ENCODE measurements around the gene SLC38A8. TPM values are rescaled to one million over a fixed set of nuclear protein-coding genes. Genes with fewer than 3 reads are reported as not detected.
A peak's percentile ranks its signal among the peaks of the same experiment; 100 is the strongest.

Gene SLC38A8
- polyA plus RNA-seq, 2 of the 4 experiments (the other 2 are of a cell fraction), result not detected

- 64% methylated on average over 7 of the region's 7 CpGs for WGBS (ENCODE audit: missing lambda C conversion rate)
- DNase-seq (ENCODE audit: low read depth in 1 of 2, low spot score in 1 of 2), result no peak
- ATAC-seq, result no peak
- peaks cover 17% of the 10 kb centered on the region; the same call in 2 of the 3 replicates for H3K9me3 ChIP-seq
- H3K4me2 ChIP-seq, result no peak overlapping the region
- ChIA-PET CTCF (interaction anchor here (0.9 to 1.2 kb wide), 2 partner anchors 20 to 80 kb away, joined by 3 to 4 read pairs; no protein-coding TSS in a partner anchor), POLR2A (no interaction called here)
- no peak overlapping the region for H3K27ac ChIP-seq
- H3K4me3 ChIP-seq, result no peak overlapping the region
- H3K4me1 ChIP-seq, result no peaks in the 10 kb centered on the region
- no peak for FAIRE-seq
- TF ChIP-seq NFE2L2 (conservative IDR thresholded peaks at IDR 0.05; ENCODE audit: low read length) (no peak), NPAS2 (CRISPR knock-in tag; IDR thresholded peaks at IDR 0.05; ENCODE audit: borderline replicate concordance) (no peak), KDM5A (IDR thresholded peaks at IDR 0.05) (no peak), ESRRA (IDR thresholded peaks at IDR 0.05; ENCODE audit: borderline replicate concordance, low read length) (no peak), HOXA7 (CRISPR knock-in tag; IDR thresholded peaks at IDR 0.05) (no peak), EP300 (IDR thresholded peaks at IDR 0.05) (no peak), ZC3H11A (IDR thresholded peaks at IDR 0.05) (no peak), MAFK (IDR thresholded peaks at IDR 0.05; ENCODE audit: partially characterized antibody) (no peak), FOSB (CRISPR knock-in tag; IDR thresholded peaks at IDR 0.05) (no peak), TP53 (CRISPR knock-in tag; IDR thresholded peaks at IDR 0.05) (no peak), RFX5 (IDR thresholded peaks at IDR 0.05) (no peak), ZNF302 (CRISPR knock-in tag; IDR thresholded peaks at IDR 0.05) (no peak), FOXS1 (CRISPR knock-in tag; IDR thresholded peaks at IDR 0.05) (no peak), E2F6 (IDR thresholded peaks at IDR 0.05; ENCODE audit: borderline replicate concordance, low read depth) (no peak), ATOH8 (CRISPR knock-in tag; IDR thresholded peaks at IDR 0.05; ENCODE audit: low read depth) (no peak), RAD21 (conservative IDR thresholded peaks at IDR 0.05 in 1 of 2, IDR thresholded peaks at IDR 0.05 in 1 of 2) (no peak), RARB (CRISPR knock-in tag; IDR thresholded peaks at IDR 0.05) (no peak), SREBF2 (IDR thresholded peaks at IDR 0.05) (no peak)
Observed at GRCh38 chr16:83974475-83974874, 68.1 kb downstream of the SLC38A8 start.

DNA sequence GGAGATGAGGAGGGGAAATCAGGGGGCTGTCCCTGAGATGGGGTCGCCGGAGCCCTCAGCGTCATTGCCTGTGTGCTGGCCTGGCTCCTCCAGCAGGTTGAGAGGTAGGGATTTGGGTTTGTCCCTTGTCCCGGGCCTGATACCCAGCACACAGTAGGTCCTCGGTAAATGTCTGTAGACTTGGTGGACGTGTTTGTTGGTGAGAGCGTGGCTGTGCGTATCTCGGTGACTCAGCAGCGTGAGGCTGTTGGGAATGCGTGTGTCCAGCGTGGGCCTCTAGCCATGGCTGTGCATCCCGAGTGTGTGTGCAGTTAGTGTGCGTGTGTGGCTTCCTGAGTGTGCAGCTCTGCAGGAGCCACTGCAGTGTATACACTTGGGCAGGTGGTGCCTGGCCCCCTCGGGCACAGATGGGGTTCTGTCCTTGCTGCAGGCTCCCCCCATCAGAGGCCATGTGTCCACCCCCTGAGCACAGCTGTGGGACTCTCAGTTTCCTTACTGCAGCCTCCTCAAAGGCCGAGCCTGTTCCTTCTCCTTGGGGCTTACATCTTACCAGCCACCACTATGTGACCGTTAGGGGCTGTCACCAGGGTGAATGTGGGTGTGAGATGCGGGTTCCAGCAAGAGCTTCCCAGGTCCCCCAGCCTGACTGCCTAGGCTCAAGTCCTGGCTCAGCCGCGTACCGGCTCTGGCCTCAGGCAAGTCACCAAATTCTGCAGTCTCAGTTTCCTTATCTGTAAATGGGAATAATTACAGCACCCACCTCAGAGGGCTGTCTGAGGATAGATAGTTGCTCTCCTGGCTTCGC is 68.8 kb downstream of the SLC38A8 start:
- ChIA-PET CTCF (interaction anchor here (0.9 to 1.2 kb wide), 2 partner anchors 20 to 80 kb away, joined by 3 to 4 read pairs; no protein-coding TSS in a partner anchor), POLR2A (no interaction called here)
- DNase-seq (ENCODE audit: low read depth in 1 of 2, low spot score in 1 of 2) (no peak), FAIRE-seq (no peak), ATAC-seq (0 out of 6 replicates have a peak, but pooled peaks of 1 of the 2 experiments have one; percentile 4)
- peaks cover 15% of the 10 kb centered on the region; the same call in 2 of the 3 replicates for H3K9me3 ChIP-seq
- WGBS (ENCODE audit: missing lambda C conversion rate), result 81% methylated on average over 22 of the region's 22 CpGs
- no peak overlapping the region for H3K4me2 ChIP-seq
- no peaks in the 10 kb centered on the region for H3K4me1 ChIP-seq
- no peak overlapping the region for H3K4me3 ChIP-seq
- no peak for TF ChIP-seq ZSCAN20 (CRISPR knock-in tag; IDR thresholded peaks at IDR 0.05)
- TF ChIP-seq MAX (IDR thresholded peaks at IDR 0.05), result no peak
- no peak for TF ChIP-seq EHMT2 (IDR thresholded peaks at IDR 0.05; ENCODE audit: low read depth)
- no peak for TF ChIP-seq BHLHE40 (IDR thresholded peaks at IDR 0.05; ENCODE audit: low read depth, low read length)
- TF ChIP-seq FOSB (CRISPR knock-in tag; IDR thresholded peaks at IDR 0.05), result no peak
- TF ChIP-seq NFE2L2 (conservative IDR thresholded peaks at IDR 0.05; ENCODE audit: low read length), result no peak
- TF ChIP-seq ELK1 (IDR thresholded peaks at IDR 0.05; ENCODE audit: low read depth, low read length), result no peak
- no peak for TF ChIP-seq HOXA7 (CRISPR knock-in tag; IDR thresholded peaks at IDR 0.05)
- no peak overlapping the region for H3K27ac ChIP-seq
